ENCODE data around the gene DAPK2.

Gene DAPK2

GRCh38 chr15:64052925-64053491, 6.7 kb upstream of the DAPK2 start:
- DNase-seq = no peak

DNA sequence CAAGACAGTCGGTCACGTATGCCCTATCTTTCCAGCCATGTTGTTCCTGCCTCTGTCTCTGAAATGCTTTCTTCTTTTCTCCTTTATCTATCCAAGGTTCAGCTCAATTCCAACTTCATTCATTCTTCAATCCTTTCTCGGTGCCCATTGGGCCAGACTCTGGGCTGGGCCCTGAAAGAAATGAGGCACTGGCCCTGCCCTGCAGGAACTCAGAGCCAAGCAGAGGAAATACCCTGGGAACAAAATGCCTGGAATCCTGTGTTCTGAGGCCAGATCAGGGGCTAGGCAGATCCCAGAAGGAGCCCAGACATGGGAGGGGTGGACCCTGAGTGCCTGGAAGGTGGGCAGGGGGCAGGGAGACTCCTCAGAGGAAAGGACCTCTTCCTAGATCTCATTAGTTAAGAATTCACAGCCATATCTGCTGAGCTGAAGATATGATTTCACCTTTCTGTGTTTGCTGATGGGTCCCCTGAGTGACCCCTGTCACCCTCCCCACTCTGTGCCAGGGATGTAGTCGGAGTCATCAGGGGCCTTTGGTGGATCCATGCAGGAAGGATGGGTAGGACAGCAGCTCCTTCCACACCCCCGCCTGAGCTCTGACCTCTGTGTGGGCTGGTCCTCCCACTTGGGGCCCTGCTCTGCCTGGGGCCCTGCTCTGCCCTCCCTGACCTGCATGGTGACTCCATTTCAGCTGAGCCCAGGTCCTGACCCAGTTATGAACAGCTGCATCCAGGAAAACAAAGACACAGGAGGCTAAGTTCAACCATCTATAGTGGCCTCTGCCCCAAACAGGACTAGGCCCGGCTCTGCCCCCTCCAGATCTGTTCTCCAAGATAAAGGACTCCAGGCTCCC, 5.3 kb upstream of the DAPK2 start:
- no peak for DNase-seq

DNA sequence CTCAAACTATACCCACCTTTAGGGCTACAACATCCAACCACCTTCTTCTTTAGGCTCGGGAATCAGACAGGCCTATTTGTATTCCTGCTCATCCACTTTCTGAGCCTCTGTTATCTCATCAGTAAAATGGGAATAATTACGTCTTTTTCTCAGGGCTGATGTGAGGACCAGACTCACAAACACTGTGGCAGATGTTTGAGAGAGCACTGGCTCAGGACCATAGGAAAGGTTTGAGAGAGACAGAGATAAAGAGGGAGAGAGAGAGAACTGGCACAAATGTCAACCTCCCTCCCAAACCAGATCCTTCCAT, 4.8 kb upstream of the DAPK2 start:
- no peak for DNase-seq

GRCh38 chr15:64050281-64051092, 4.2 kb upstream of the DAPK2 start:
- no peak for DNase-seq

DNA sequence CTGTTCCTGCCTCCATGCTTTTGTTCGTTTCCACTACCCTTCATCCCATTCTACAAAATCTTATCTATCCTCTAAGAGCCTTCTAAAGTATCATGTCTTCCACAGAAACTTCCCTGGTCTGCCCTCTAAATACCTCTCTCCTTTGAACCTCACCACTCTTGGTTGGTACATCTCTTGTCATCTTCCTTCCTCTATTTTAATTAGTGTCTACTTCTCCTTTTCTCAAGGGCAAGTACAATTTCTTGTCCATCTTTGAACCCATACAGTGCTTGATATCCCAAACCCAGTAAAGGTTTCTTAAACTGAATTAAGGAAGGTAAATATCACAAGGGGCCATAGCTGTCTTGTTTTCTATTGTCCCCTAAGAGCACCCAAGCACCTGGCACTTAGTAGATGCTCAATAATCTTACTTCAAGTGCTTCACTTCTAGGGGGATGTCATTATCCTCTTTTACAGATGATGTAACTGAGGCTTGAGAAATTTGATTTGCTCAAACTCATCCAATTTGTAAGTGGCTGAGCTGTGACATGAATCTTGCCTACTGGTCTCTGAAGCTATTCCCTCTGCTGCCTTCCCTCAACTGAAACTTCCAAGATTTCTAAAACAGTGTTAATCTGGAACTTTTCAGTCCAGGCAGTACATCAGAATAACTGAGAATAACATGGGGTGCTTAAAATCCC, 2.6 kb upstream of the DAPK2 start:
- DNase-seq = no peak

DNA sequence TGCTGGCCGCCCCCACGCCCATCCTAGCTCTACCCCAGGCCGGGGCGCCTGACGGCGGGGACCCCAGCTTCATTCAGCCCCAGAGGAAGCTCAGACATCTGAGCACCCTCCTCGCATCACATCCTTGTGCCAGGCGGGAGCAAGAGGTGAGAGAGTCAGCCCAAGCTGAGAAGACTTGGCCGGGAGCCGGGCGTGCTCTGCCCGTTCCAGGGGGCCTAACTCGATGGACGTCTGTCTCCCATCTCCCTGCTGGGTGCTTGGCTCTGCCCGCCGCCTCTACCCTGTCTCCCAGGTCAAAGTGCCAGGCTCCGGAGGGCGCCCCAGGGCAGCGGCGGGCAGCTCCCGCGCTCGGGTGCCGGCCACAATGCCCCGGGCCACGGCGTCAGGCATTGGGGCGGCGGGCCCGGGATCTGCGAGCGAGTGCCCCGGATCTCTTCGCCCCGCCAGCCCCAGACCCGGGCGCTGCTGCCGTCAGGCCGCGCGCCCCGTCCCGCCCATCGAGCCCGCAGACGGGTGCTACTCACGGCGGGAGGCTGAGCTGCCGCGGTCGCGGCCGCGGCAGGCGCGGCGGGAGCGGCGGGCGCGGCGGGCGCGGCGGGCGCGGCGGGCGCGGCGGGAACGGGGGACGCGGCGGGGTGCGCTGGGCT, 388 bp downstream of the DAPK2 start:
- DNase-seq = no peak

- no peak for DNase-seq
These were observed 1.2 kb downstream of the DAPK2 start for GRCh38 chr15:64045101-64045435.

DNA sequence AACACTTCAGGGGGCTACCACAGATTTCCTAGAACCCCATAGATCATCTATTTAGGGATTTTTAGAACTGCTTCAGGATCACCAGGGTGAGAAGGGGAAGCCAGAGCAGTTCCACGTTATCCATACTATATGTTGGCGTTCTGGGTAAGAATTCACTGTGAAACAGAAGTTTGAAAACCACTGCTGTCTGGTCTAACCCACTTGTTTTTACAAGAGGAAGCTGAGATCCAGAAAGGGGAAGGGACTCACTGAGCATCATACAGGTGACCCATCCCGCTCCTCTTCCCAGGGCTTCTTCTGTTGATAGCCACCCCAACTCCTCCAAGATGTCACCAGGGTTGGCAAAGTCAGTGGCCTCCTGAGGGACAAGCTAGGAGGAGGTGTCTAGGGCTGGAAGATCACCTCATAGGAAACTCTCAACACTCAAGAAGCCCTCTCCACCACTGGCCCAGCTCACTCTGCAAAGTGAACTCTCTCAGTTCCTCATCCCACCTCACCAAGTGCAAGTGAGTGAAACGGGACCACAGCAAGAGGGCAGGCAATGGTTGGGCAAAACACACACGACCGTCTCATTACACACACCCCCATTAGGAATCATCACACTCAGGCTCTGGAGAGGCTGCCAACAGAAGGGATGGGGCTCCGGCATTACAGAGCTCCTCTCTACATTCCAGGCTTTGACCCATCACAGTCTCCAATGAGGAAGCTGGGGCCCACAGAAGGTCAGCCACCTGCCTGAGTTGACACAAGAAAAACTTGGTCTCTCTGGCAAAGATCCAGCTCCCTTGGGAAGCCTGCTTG, 1.8 kb downstream of the DAPK2 start:
- peak; percentile 25 for DNase-seq

- DNase-seq = no peak
These were observed 7.2 kb downstream of the DAPK2 start for GRCh38 chr15:64038878-64039610.

- no peak for DNase-seq
These were observed 8.3 kb downstream of the DAPK2 start for GRCh38 chr15:64037966-64038365.

- no peak for DNase-seq
These were observed 9.2 kb downstream of the DAPK2 start for GRCh38 chr15:64037116-64037515.

DNA sequence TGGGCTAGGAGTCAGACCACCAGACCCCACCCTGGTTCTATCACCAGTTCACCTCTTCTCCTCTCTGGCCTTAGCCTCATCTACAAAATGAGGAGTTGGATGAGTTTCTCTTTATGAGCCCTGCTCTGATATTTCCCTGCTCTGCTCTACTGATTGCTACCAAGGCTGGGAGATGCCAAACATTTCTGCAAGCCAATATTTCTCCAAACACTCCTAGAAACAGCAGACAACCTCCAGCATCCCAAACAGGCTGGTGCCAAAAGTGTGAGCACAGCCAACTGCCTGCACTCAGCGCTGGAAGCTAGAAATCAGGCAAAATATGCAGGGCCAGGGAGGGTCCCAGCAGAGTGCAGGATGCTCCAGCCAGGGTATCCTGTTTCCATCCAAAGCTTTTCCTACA, 10.8 kb downstream of the DAPK2 start:
- no peak for DNase-seq

- DNase-seq = no peak
These were observed 11.8 kb downstream of the DAPK2 start for GRCh38 chr15:64034519-64034918.

GRCh38 chr15:64032329-64032728, 14.0 kb downstream of the DAPK2 start:
- no peak for DNase-seq

GRCh38 chr15:64030123-64030522, 16.2 kb downstream of the DAPK2 start:
- DNase-seq = no peak

DNA sequence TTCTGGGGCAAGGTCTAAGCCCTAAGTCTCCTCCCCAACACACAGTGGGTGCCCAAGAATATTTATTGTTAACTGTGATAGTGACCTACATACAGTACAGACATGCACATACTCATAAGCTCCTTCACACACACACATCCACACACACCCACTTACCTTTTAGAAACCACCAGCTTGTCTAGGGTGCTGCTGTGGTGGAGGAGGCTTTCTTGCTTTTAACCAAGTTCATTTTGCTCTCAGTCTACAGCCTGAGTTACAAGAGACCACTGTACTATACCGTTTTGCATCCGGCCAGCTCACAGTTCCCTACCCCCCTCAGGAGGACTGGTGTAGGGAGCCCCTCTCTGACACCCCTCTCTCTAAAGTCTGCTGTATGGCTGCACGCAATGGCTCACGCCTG, 16.7 kb downstream of the DAPK2 start:
- DNase-seq = no peak

GRCh38 chr15:64029110-64029509, 17.2 kb downstream of the DAPK2 start:
- DNase-seq = no peak

DNA sequence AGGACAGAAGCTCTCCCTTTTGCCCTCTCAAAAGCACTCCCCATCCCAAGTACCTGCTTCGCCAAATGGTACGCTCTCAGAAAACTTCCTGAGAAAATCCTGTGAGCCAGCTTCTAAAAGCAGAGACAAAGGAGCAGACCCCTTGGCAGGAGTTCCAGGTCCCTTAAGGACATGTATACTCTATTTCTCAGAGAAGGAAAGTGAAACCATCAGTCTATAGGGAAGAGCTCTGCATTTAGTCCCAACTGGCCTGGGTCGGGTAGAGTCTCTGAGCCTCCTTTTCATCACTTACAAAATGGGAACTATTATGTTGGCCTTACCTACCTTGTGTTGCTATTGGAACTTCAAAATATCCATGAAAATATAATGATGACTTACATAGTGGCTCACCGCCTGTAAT, 19.7 kb downstream of the DAPK2 start:
- no peak for DNase-seq

GRCh38 chr15:64024172-64025050, 21.9 kb downstream of the DAPK2 start:
- no peak for DNase-seq

DNA sequence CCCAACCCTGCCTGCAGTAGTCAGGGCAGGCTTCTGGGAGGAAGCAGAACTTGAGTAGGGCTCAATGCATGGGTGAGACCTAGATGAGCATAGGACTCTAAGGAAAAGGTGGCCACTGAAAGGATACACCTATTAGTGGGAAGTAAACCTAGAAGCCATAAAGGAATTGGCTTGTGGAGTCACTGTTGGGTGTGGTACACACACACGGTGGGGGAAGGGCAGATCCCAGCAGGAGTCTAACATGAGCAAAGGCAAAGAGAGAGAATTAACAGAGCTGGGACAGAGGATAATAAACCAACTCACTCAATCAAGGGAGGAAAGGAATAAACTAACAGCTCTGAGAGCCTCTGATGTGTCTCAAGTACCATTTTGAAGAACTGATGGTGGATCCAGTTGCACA, 23.1 kb downstream of the DAPK2 start:
- DNase-seq = no peak
